ENCODE data around the gene SRSF5.
"Not testable (repeated sequence)": the region's sequence is repeated elsewhere in the genome, so short reads cannot be mapped to it uniquely, and the experiment has no call there.

SRSF5 gene

GRCh38 chr14:69811227-69811867 lies 44.4 kb downstream of the SRSF5 start:
- DNase-seq: no peak

DNA sequence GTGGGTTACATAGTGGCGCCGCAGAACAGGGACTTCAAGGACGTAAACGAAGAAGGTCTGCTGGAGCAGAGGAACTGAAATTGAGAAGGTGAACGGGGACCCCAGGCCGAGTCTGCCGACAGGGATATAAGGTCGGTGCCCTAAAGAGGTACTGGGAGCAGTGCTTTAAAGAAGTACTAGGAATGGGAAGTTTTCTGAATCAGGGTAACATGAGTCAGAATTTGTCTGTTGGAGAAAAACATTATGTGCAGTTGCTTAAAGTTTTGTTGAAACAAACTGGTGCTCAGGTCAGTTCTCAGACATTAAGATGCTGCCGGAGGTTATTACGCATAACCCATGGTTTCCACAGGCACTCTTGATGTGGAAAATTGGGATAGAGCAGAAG lies 44.9 kb downstream of the SRSF5 start:
- no peak for DNase-seq

GRCh38 chr14:69812711-69813110 lies 45.8 kb downstream of the SRSF5 start:
- no peak for DNase-seq

DNA sequence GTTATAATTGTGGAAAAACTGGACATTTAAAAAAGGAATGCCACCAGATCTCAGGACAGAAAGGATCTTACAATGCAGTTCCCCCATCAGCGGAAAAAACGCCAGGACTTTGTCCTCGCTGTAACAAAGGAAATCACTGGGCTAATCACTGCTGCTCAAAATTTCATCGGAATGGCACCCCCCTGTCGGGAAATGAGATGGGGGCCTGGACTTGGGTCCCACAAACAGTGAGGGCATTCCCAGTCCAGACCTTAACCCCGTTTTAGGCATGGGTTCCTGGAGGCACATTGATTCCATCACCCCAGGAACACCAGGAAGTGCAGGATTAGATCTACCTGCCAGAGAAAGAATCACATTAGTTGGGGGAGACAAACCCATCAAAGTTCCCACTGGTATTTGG lies 46.4 kb downstream of the SRSF5 start:
- DNase-seq: not testable (repeated sequence)

GRCh38 chr14:69814397-69814796 lies 47.5 kb downstream of the SRSF5 start:
- DNase-seq: no peak

DNA sequence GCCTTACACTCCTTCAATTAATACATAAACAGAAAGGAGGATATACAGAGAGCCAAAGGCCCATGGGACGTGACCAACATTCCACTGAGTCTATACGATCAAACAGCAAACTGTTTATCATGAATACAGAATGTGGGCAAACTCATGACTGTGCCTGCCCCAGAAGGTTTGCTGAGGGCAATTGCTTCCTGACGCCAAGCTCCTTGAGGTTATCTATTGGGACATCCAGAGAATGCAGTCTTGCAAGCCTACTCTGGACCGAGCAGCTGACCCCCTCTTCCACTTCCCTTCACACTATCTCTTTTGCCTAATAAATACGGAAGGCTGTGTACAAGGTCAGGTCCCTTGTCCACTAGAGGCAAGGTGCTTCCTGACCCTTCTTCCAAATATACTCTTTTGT lies 48.6 kb downstream of the SRSF5 start:
- no peak for DNase-seq

DNA sequence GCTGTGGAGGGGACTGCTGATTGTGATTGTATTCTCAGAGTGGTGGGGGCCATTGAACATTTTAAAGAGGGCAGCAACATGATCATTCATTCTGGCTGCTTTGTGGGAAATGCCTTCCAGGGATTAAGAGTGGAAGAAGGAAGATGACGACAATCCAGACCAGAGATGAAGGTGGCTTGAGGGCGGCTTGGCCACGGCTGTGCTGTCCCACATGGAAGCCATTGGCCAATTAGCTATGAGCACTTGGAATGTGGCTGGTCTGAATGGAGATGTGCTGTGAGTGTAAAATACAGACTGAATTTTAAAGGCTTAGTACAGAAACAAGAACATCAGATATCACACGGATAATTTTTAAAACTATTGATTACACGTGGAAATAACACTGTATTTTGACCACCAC lies 49.3 kb downstream of the SRSF5 start:
- no peak for DNase-seq

DNA sequence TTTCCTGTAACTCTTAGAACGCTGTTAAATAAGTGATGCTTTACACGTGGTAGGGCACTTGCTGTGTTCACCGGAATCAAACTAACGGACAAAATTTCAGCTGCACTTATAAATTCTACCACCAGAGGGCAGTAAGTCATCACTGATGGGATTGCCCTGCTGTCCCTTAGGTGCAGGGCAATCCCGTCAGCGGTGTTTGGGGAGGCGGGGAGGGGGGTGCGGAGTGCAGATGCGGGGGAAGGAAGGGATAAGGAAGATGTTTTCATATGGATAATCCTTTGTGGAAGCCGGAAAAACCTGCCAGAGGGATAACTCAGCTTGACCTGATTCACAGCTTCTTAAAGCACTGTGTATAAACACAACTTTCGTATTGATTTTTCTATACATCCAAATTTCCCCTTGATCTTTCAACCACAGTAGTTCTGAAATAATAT lies 51.8 kb downstream of the SRSF5 start:
- peak; percentile 35 for DNase-seq

DNA sequence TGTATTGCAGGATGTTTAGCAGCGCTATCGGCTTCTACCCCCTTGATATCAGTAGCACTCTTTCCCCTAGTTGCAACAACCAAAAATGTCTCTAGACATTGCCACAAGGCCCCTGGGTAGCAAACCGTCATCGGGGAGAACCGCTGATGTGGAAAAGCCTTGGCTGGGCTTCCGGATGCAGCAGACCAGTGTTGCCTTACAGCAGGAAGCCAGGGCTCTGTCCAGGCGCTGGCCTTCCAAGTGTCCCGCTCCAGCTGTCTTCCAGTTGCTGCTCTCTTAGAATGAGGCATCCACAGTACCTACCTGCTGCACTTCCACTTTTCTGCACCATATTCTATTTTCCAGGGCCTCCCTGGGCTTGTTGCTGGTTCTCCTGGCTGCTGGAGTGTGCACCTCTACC lies 52.7 kb downstream of the SRSF5 start:
- no peak for DNase-seq

GRCh38 chr14:69820991-69821390 lies 54.0 kb downstream of the SRSF5 start:
- DNase-seq: no peak

All from CD4-positive, alpha-beta T cell treated with Interleukin-15 for 1 hour (primary cell).